ENCODE measurements around the gene CCDC33.

DNA sequence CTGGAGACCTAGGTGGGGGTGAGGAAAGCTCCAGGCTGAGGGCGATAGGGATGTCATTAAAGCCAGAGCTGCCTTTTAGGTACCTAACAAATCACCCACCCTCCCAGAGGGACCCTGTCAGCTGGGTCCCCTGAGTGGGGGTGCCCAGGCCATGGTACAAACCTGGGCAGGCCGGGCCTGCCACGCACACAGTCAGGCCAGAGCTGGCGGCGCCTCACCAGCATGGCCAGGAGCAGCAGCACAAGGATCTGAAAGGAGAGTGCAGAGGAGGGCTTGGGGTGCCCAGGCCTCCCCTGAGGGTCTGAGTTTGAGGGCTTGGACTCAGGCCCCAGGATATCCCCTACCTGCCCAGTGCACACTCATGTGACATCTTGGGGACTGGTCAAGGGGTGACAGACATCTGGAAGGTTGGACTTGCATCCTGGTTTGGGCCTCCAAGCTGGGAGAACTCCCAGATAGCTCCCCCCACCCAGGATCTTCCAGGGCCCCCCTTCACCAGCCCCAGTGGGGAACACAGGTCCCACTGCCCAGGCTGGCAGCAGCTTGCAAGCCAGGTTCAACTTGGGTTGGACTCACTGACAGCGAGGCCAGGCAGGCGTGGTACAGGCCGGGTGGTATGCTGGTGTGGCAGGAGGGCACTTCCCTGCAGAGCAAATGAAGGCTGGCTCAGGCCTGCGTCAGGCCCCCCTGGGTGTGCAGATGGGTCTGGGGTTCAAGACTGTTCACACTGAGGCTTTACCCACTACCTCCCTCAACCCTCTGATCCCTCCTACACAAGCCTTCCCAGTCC is 38.8 kb upstream of the CCDC33 start:
- TF ChIP-seq, protein P1, sequence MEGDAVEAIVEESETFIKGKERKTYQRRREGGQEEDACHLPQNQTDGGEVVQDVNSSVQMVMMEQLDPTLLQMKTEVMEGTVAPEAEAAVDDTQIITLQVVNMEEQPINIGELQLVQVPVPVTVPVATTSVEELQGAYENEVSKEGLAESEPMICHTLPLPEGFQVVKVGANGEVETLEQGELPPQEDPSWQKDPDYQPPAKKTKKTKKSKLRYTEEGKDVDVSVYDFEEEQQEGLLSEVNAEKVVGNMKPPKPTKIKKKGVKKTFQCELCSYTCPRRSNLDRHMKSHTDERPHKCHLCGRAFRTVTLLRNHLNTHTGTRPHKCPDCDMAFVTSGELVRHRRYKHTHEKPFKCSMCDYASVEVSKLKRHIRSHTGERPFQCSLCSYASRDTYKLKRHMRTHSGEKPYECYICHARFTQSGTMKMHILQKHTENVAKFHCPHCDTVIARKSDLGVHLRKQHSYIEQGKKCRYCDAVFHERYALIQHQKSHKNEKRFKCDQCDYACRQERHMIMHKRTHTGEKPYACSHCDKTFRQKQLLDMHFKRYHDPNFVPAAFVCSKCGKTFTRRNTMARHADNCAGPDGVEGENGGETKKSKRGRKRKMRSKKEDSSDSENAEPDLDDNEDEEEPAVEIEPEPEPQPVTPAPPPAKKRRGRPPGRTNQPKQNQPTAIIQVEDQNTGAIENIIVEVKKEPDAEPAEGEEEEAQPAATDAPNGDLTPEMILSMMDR (IDR thresholded peaks at IDR 0.05), result no peak
- no peak for TF ChIP-seq POLR2A (IDR thresholded peaks at IDR 0.05)
